C4-2B (cell line): ENCODE results near the gene RABL3.

Experiments used
- ZFX ChIP-seq: fragments of 450-650 bp; IDR thresholded peaks from 2 replicates; pipeline ENCODE4 v1.6.1; 2017
- TF ChIP-seq, protein P1 (sequence below): fragments of 450-650 bp; conservative IDR thresholded peaks from 2 replicates; pipeline ENCODE4 v1.5.1; 2017; ENCODE audit warnings: mild to moderate bottlenecking

DNA sequence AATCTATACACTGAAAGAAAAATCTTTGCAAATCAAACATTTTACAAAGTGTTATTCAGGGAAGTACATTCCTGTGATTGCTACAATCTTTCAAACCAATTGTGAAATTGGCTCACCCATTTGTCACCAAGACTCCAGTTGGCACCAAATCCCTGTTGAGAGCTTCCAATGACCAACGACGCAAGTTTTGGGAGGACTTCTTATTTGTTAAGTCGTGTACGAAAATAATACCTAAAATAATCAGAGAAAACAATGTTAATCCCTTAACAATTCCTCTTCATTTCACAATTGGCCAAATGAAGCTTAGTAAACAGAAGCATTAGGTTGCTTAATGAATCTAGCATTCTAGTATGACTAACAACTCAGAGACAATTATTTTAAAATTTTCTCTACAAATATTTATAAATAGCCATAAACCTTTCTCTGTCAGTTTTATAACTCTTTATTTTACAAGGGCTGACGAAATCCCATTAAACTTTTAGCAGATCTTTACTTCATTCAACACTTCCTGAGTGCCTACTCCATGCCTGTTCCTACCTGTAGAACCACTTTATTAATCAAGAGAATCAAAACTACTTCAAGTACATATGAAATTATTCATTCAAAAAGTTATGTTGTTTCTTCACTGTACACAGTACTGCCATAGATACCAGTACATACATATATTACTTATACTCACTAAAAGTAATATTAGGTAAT is 36.3 kb downstream of the RABL3 start:
- TF ChIP-seq, protein P1, sequence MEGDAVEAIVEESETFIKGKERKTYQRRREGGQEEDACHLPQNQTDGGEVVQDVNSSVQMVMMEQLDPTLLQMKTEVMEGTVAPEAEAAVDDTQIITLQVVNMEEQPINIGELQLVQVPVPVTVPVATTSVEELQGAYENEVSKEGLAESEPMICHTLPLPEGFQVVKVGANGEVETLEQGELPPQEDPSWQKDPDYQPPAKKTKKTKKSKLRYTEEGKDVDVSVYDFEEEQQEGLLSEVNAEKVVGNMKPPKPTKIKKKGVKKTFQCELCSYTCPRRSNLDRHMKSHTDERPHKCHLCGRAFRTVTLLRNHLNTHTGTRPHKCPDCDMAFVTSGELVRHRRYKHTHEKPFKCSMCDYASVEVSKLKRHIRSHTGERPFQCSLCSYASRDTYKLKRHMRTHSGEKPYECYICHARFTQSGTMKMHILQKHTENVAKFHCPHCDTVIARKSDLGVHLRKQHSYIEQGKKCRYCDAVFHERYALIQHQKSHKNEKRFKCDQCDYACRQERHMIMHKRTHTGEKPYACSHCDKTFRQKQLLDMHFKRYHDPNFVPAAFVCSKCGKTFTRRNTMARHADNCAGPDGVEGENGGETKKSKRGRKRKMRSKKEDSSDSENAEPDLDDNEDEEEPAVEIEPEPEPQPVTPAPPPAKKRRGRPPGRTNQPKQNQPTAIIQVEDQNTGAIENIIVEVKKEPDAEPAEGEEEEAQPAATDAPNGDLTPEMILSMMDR, result no peak
- no peak for TF ChIP-seq ZFX
